Bronchial epithelial cell (primary cell): ENCODE data around the gene OR5A2. TPM values are rescaled to one million over a fixed set of nuclear protein-coding genes. Genes with fewer than 3 reads are reported as not detected.

Experiments
- DNase-seq: peaks from one replicate; pipeline ENCODE4 v3.0.0-alpha.2; 2010; ENCODE audit warnings: low read depth
- FAIRE-seq: peaks from 2 replicates; lab custom pipeline; 2011; peaks lifted over from hg19 to GRCh38; lab: Jason Lieb, UNC
- H3K27me3 ChIP-seq: 2 replicates; pipeline ENCODE4 v1.5.1; 2011; ENCODE audit warnings: low read length; ENCODE audit not compliant: control insufficient read depth, insufficient read depth
- H3K36me3 ChIP-seq: 2 replicates; pipeline ENCODE4 v1.5.1; 2011; ENCODE audit warnings: low read length; ENCODE audit not compliant: control insufficient read depth, insufficient read depth
- H3K4me3 ChIP-seq: 2 replicates; pipeline ENCODE4 v1.5.1; 2011; ENCODE audit warnings: mild to moderate bottlenecking, low read depth, low read length, control low read depth
- CTCF ChIP-seq: IDR thresholded peaks from 2 replicates; pipeline ENCODE4 v1.5.1; 2011; ENCODE audit warnings: mild to moderate bottlenecking, moderate library complexity, low read length, control low read depth, inconsistent platforms; ENCODE audit not compliant: insufficient read depth, severe bottlenecking
- total RNA-seq: library from RNA; depleted of rRNA; stranded (reverse); fragments of >200 nt; gene quantifications from 2 replicates; pipeline ENCODE4 v1.2.1, GENCODE V29; 2014

OR5A2 gene
- total RNA-seq, 1 donor from 2014 or later, result not detected

DNA sequence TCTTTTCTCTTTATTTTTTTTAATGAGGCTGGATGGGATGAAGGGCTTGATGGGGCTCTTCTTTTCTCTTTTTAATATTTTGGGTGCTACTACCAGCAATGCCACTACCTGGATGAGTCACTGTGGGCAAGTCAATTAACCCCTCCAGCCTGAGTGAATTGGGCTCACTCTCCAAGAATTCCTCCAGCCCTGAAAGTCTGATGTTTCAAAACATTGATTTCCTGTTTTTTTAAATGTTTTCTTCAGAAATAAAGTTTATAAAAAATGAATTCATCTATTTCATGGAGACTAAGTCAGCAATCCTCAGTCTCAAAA, 812 bp upstream of the OR5A2 start:
- Histone ChIP-seq H3K36me3 (no peaks in the 10 kb centered on the region), H3K4me3 (no peak overlapping the region), H3K27me3 (no peaks in the 10 kb centered on the region)
- no peak for DNase-seq
- TF ChIP-seq CTCF, result no peak
- no peak for FAIRE-seq

GRCh38 chr11:59425131-59425530, 1.1 kb downstream of the OR5A2 start:
- DNase-seq (no peak), FAIRE-seq (no peak)
- Histone ChIP-seq H3K27me3 (no peaks in the 10 kb centered on the region), H3K4me3 (no peak overlapping the region), H3K36me3 (no peaks in the 10 kb centered on the region)
- no peak for TF ChIP-seq CTCF

DNA sequence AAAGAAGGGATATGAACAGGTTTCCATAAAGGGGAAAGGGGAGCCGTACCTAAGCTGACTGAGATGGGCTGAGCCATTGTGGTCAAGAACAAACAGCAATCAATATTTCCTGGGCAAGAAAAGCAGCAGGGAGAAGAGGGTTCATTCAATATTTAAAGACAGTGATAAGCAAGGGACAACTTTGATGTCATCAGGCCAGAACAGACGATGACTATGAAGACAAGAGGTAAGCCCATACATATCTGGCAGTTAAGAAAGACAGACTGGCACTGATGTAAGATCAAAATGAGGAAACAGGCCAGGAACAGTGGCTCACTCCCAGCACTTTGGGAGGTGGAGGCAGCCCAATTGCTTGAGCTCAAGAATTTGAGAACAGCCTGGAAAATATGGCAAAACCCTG, 2.4 kb downstream of the OR5A2 start:
- no peak for FAIRE-seq

GRCh38 chr11:59418156-59418555, 8.1 kb downstream of the OR5A2 start:
- no peak for DNase-seq
- no peaks in the 10 kb centered on the region for H3K36me3 ChIP-seq
- no peak overlapping the region for H3K4me3 ChIP-seq
- no peak for FAIRE-seq
- no peaks in the 10 kb centered on the region for H3K27me3 ChIP-seq
- TF ChIP-seq CTCF, result no peak

More for the DNA sequence above, 2.4 kb downstream of the OR5A2 start:
- no peaks in the 10 kb centered on the region for H3K36me3 ChIP-seq
- DNase-seq, result no peak
- no peaks in the 10 kb centered on the region for H3K27me3 ChIP-seq
- no peak for TF ChIP-seq CTCF
- H3K4me3 ChIP-seq, result no peak overlapping the region

GRCh38 chr11:59417023-59417422, 9.2 kb downstream of the OR5A2 start:
- no peak for DNase-seq
- Histone ChIP-seq H3K4me3 (no peak overlapping the region), H3K36me3 (no peaks in the 10 kb centered on the region), H3K27me3 (no peaks in the 10 kb centered on the region)
- FAIRE-seq, result no peak
- no peak for TF ChIP-seq CTCF

- TF ChIP-seq CTCF, result no peak
- DNase-seq, result no peak
- Histone ChIP-seq H3K27me3 (no peaks in the 10 kb centered on the region), H3K4me3 (no peak overlapping the region), H3K36me3 (no peaks in the 10 kb centered on the region)
- no peak for FAIRE-seq
Measured at GRCh38 chr11:59416613-59417012, 9.6 kb downstream of the OR5A2 start.
